ENCODE results near the gene DOLPP1. TPM values are rescaled to one million over a fixed set of nuclear protein-coding genes. Genes with fewer than 3 reads are reported as not detected.

DOLPP1 gene
- total and polyA plus RNA-seq, 2 of the 8 experiments (the other 6 are each of a cell fraction or from before 2014, with no cell fraction given): 36.0 to 45.3 TPM

DNA sequence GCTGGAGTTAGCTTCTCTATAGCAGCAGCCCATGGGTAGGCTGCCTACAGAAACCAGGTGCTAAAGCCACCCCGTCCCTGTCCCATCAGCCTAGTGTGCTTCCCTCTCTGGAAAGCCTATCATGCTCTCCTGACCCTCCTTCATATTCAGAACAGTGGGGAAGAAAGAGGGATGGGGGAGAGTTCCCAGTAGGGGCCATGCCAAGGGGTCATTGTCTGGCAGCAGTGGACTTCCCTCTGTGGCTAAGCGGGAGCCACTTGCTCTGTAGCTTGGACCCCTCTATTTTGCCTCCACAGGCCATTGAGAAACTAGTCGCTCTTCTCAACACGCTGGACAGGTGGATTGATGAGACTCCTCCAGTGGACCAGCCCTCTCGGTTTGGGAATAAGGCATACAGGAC, 47.8 kb downstream of the DOLPP1 start:
- H4K5ac ChIP-seq (ENCODE audit: insufficient read length, low read depth, low read length): no peak overlapping the region
- no peak overlapping the region for H2BK15ac ChIP-seq (ENCODE audit: low read length)
- CTCF ChIA-PET (ENCODE audit: partially characterized antibody): interaction anchor here (5.7 to 36.8 kb wide), 3 partner anchors 13 to 44 kb away, joined by 64 to 831 read pairs (median 169); partner anchors contain the start of genes CRAT, IER5L and PTPA
- no peak overlapping the region for H2AFZ ChIP-seq (ENCODE audit: low read length)
- no peak for FAIRE-seq
- H3K4ac ChIP-seq (replicated peaks; ENCODE audit: insufficient read length, low read depth, low read length): no peak overlapping the region
- H2BK12ac ChIP-seq (ENCODE audit: low read depth, low read length): 0 out of 2 replicates have a peak overlapping the region, but pooled peaks have one; percentile 9
- H3K9ac ChIP-seq (replicated peaks in 1 of 4; ENCODE audit: extremely low read depth in 1 of 4, low read depth in 3 of 4, low read length in 3 of 4): no peak overlapping the region
- peaks cover 11 to 35% (median 18%) of the 10 kb centered on the region in 4 experiments for H3K36me3 ChIP-seq (ENCODE audit: control insufficient read depth in 2 of 4, insufficient read depth in 4 of 4, low read length in 3 of 4)
- no peak overlapping the region for H3K56ac ChIP-seq (replicated peaks; ENCODE audit: insufficient read length, low read depth, low read length)
- no peak overlapping the region; the same call in 1 of the 2 replicates for H2BK5ac ChIP-seq (ENCODE audit: low read depth, low read length)
- H3K79me1 ChIP-seq (ENCODE audit: low read depth, low read length): peaks cover 9% of the 10 kb centered on the region
- no peak overlapping the region for H3K27ac ChIP-seq (ENCODE audit: low read depth, low read length)
- H3K23ac ChIP-seq (ENCODE audit: insufficient read length): no peak overlapping the region
- H3K27me3 ChIP-seq (replicated peaks in 1 of 4; ENCODE audit: control insufficient read depth in 3 of 4, extremely low read depth in 1 of 4, insufficient read depth in 3 of 4, low read length in 3 of 4): no peaks in the 10 kb centered on the region
- H3K14ac ChIP-seq (ENCODE audit: insufficient read length): no peak overlapping the region
- H4K8ac ChIP-seq (ENCODE audit: extremely low read depth, insufficient read depth, low read length): peak overlapping the region; percentile 21; the same call in 1 of the 2 replicates
- no peak overlapping the region for H2BK20ac ChIP-seq (ENCODE audit: low read length)
- no peak for DNase-seq (ENCODE audit: low read depth in 1 of 2, low spot score in 2 of 2)
- no peaks in the 10 kb centered on the region for H3K23me2 ChIP-seq (ENCODE audit: low read depth, low read length)
- H3K18ac ChIP-seq (ENCODE audit: extremely low read depth, low read length): no peak overlapping the region
- no peak overlapping the region for H3K4me3 ChIP-seq (ENCODE audit: extremely low read depth in 1 of 4, insufficient read depth in 2 of 4, low read depth in 3 of 4, low read length in 4 of 4)
- H3K9me3 ChIP-seq (ENCODE audit: insufficient read depth in 2 of 2, low read depth in 1 of 2, low read length in 1 of 2): no peaks in the 10 kb centered on the region
- no peak overlapping the region for H3K4me2 ChIP-seq (ENCODE audit: insufficient read depth in 1 of 2, low read depth in 2 of 2, low read length in 2 of 2)
- no peak for TF ChIP-seq RAD21 (IDR thresholded peaks at IDR 0.05 in 1 of 2, conservative IDR thresholded peaks at IDR 0.05 in 1 of 2; ENCODE audit: low read depth in 2 of 2, low read length in 2 of 2)
- no peak for TF ChIP-seq CEBPB (IDR thresholded peaks at IDR 0.05; ENCODE audit: low read depth, low read length)
- no peak for TF ChIP-seq SUZ12 (IDR thresholded peaks at IDR 0.05; ENCODE audit: low read length)
- POLR2A ChIA-PET (ENCODE audit: partially characterized antibody): interaction anchor here (2.6 to 2.7 kb wide), 2 partner anchors 15 to 16 kb away, joined by 12 read pairs; no protein-coding TSS in a partner anchor
- no peak overlapping the region for H2BK120ac ChIP-seq (replicated peaks; ENCODE audit: low read depth, low read length)
- no peak overlapping the region for H4K91ac ChIP-seq (replicated peaks; ENCODE audit: insufficient read length, low read length)
- WGBS, 2 experiments (ENCODE audit: extremely low coverage in 1 of 2, insufficient coverage in 1 of 2, insufficient read length in 1 of 2, insufficient replicate concordance in 2 of 2, low coverage in 1 of 2, low lambda C conversion rate in 2 of 2, missing lambda C conversion rate in 1 of 2): 95% methylated on average over 5 of the region's 5 CpGs; no CpG with 5 or more reads in 1 of the 2 experiments
- H2AK5ac ChIP-seq (ENCODE audit: low read depth, low read length): no peak overlapping the region; the same call in 1 of the 2 replicates
- peaks cover 0 to 13% of the 10 kb centered on the region in 2 experiments; a peak in 2 of 4 replicates for H3K79me2 ChIP-seq (ENCODE audit: control insufficient read depth in 1 of 2, insufficient read depth in 2 of 2, low read length in 2 of 2)
- peaks cover 2 to 5% of the 10 kb centered on the region in 2 experiments for H4K20me1 ChIP-seq (replicated peaks in 1 of 2; ENCODE audit: control insufficient read depth in 1 of 2, insufficient read depth in 2 of 2, low read length in 2 of 2)
- peaks cover 9 to 18% (median 15%) of the 10 kb centered on the region in 4 experiments for H3K4me1 ChIP-seq (replicated peaks in 1 of 4; ENCODE audit: control insufficient read depth in 3 of 4, insufficient read depth in 4 of 4, low read length in 3 of 4)

Measured in H1 (cell line).